T-helper 1 cell treated with Interleukin-12 subunit alpha and Interleukin-12 subunit beta and Interleukin-4 antibody, amounts not matched to agents 30 μg/mL and 1 μg/mL, for 36 hours (primary cell): ENCODE data around the gene A3GALT2.

ENCODE experiments used
- H3K27ac Mint-ChIP-seq: one replicate; pipeline ENCODE4 v1.8.0; 2021; ENCODE audit warnings: mild to moderate bottlenecking, mixed read lengths
- H3K27me3 Mint-ChIP-seq: one replicate; pipeline ENCODE4 v1.8.0; 2021; ENCODE audit warnings: low read depth, mixed read lengths
- H3K36me3 Mint-ChIP-seq: one replicate; pipeline ENCODE4 v1.8.0; 2021; ENCODE audit warnings: low read depth, mixed read lengths
- H3K4me1 Mint-ChIP-seq: one replicate; pipeline ENCODE4 v1.8.0; 2021; ENCODE audit warnings: low read depth, mixed read lengths
- H3K4me3 Mint-ChIP-seq: one replicate; pipeline ENCODE4 v1.8.0; 2021; ENCODE audit warnings: mild to moderate bottlenecking, moderate library complexity, mixed read lengths
- H3K9me3 Mint-ChIP-seq: one replicate; pipeline ENCODE4 v1.8.0; 2021; ENCODE audit warnings: mixed read lengths

A3GALT2 gene

DNA sequence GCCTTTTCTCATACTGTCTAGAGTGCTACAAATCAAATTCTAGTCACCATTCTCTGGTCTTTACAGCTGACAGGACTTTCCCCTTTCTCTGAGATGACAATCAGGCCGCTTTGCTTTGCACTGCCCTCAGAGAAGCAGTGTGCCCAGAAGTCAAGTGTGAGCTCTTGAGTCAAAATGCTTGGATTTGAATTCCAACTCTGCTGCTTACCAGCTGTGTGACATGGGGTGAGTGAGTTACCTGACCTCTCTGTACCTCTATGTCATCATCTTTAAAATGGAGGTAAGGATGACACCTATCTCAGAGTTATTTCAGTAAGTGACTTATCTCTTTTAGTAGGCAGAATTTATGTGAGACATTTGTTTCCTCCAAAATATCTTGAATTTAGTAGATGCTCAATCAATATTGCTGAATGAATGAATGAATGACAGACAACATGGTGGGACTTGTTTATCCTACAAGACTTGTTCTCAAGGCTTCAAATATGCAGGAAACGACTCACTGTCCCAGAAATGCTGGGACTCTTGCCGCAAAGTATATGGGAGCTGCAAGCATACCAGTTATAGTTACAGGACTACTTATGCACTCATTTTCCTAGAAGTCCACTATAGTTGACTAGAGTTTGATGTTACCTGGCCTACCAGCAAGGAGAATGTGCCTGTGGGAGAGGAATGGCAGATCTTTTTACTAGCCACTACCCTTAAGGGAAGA lies 38.1 kb upstream of the A3GALT2 start:
- H3K36me3 Mint-ChIP-seq = no peaks in the 10 kb centered on the region
- peaks cover 4% of the 10 kb centered on the region for H3K27me3 Mint-ChIP-seq
- H3K27ac Mint-ChIP-seq = no peak overlapping the region
- peaks cover 10% of the 10 kb centered on the region for H3K4me1 Mint-ChIP-seq
- no peaks in the 10 kb centered on the region for H3K9me3 Mint-ChIP-seq
- H3K4me3 Mint-ChIP-seq = no peak overlapping the region

GRCh38 chr1:33358114-33358794 lies 37.4 kb upstream of the A3GALT2 start:
- H3K36me3 Mint-ChIP-seq = no peaks in the 10 kb centered on the region

DNA sequence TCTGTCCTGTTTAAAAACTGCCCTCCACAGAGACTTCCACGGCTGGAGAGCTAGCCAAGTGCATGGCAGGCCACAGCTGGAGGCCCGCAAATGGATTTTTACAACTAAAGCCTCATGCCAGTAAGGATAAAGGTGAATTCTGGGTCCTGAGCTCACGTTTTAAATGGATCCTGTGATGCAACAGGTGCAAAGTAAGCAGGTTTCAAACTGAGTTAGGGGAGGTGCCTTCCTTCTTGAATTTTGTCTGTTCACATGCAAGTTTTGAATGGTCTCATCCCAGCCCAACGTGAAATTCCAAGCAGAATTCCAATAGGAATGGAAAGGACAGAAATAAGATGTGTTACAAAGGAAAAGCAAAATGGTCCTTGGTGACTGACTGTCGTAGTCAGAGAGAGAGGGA lies 36.2 kb upstream of the A3GALT2 start:
- Mint-ChIP-seq H3K9me3 (no peaks in the 10 kb centered on the region), H3K27me3 (peaks cover 4% of the 10 kb centered on the region), H3K36me3 (no peaks in the 10 kb centered on the region), H3K4me1 (peaks cover 8% of the 10 kb centered on the region), H3K4me3 (no peak overlapping the region), H3K27ac (no peak overlapping the region)

More at GRCh38 chr1:33358114-33358794, 37.4 kb upstream of the A3GALT2 start:
- peaks cover 10% of the 10 kb centered on the region for H3K4me1 Mint-ChIP-seq
- H3K27me3 Mint-ChIP-seq = peaks cover 4% of the 10 kb centered on the region
- no peaks in the 10 kb centered on the region for H3K9me3 Mint-ChIP-seq
- no peak overlapping the region for H3K27ac Mint-ChIP-seq
- no peak overlapping the region for H3K4me3 Mint-ChIP-seq

- Mint-ChIP-seq H3K4me3 (no peak overlapping the region), H3K4me1 (peaks cover 14% of the 10 kb centered on the region), H3K27me3 (peaks cover 10% of the 10 kb centered on the region), H3K36me3 (no peaks in the 10 kb centered on the region), H3K9me3 (no peaks in the 10 kb centered on the region), H3K27ac (no peak overlapping the region)
Measured at GRCh38 chr1:33354707-33355316, 33.9 kb upstream of the A3GALT2 start.

- Mint-ChIP-seq H3K9me3 (no peaks in the 10 kb centered on the region), H3K27me3 (peaks cover 8% of the 10 kb centered on the region), H3K4me1 (peaks cover 16% of the 10 kb centered on the region), H3K4me3 (no peak overlapping the region), H3K27ac (no peak overlapping the region), H3K36me3 (peaks cover under 1% of the 10 kb centered on the region)
Measured at GRCh38 chr1:33353531-33353930, 32.6 kb upstream of the A3GALT2 start.

DNA sequence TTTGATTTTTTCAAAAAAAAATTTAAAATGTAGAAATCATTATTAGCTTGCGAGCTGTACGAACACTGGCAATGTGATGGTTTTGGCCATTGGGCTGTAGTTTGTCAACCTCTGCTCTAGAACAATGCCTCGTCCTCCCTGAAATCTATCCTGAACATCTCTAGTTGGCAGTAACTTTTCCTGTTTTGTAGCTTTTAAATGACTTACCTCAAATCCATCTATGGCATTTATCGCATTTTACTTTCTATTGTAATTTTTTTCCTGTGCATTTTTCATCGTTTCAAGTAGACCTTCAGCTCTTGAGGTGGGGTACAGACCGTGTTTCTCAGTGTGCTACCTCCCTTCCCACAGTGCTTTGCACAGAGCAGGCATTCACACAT lies 30.4 kb upstream of the A3GALT2 start:
- Mint-ChIP-seq H3K9me3 (no peaks in the 10 kb centered on the region), H3K4me1 (peaks cover 34% of the 10 kb centered on the region), H3K27ac (no peak overlapping the region), H3K27me3 (peaks cover 8% of the 10 kb centered on the region), H3K4me3 (peak overlapping the region; percentile 49), H3K36me3 (peaks cover 9% of the 10 kb centered on the region)

GRCh38 chr1:33350611-33351280 lies 29.8 kb upstream of the A3GALT2 start:
- no peaks in the 10 kb centered on the region for H3K9me3 Mint-ChIP-seq
- H3K4me1 Mint-ChIP-seq = peaks cover 36% of the 10 kb centered on the region
- H3K27me3 Mint-ChIP-seq = peaks cover 8% of the 10 kb centered on the region
- H3K36me3 Mint-ChIP-seq = peaks cover 9% of the 10 kb centered on the region
- peak overlapping the region; percentile 89 for H3K4me3 Mint-ChIP-seq
- peak overlapping the region; percentile 86 for H3K27ac Mint-ChIP-seq

- Mint-ChIP-seq H3K9me3 (no peaks in the 10 kb centered on the region), H3K4me3 (peak overlapping the region; percentile 89), H3K4me1 (peaks cover 37% of the 10 kb centered on the region), H3K27me3 (peaks cover 8% of the 10 kb centered on the region), H3K27ac (peak overlapping the region; percentile 86), H3K36me3 (peaks cover 9% of the 10 kb centered on the region)
Measured at GRCh38 chr1:33349778-33350610, 29.1 kb upstream of the A3GALT2 start.

- Mint-ChIP-seq H3K4me3 (peak overlapping the region; percentile 88), H3K4me1 (peaks cover 38% of the 10 kb centered on the region)
Measured at GRCh38 chr1:33349081-33349759, 28.3 kb upstream of the A3GALT2 start.

GRCh38 chr1:33348676-33349080 lies 27.8 kb upstream of the A3GALT2 start:
- peaks cover 9% of the 10 kb centered on the region for H3K36me3 Mint-ChIP-seq
- peak overlapping the region; percentile 88 for H3K4me3 Mint-ChIP-seq
- no peaks in the 10 kb centered on the region for H3K9me3 Mint-ChIP-seq
- H3K27ac Mint-ChIP-seq = peak overlapping the region; percentile 84
- peaks cover 39% of the 10 kb centered on the region for H3K4me1 Mint-ChIP-seq
- H3K27me3 Mint-ChIP-seq = peaks cover 8% of the 10 kb centered on the region

More at GRCh38 chr1:33349081-33349759, 28.3 kb upstream of the A3GALT2 start:
- H3K36me3 Mint-ChIP-seq = peaks cover 9% of the 10 kb centered on the region
- peak overlapping the region; percentile 84 for H3K27ac Mint-ChIP-seq
- peaks cover 8% of the 10 kb centered on the region for H3K27me3 Mint-ChIP-seq
- H3K9me3 Mint-ChIP-seq = no peaks in the 10 kb centered on the region

DNA sequence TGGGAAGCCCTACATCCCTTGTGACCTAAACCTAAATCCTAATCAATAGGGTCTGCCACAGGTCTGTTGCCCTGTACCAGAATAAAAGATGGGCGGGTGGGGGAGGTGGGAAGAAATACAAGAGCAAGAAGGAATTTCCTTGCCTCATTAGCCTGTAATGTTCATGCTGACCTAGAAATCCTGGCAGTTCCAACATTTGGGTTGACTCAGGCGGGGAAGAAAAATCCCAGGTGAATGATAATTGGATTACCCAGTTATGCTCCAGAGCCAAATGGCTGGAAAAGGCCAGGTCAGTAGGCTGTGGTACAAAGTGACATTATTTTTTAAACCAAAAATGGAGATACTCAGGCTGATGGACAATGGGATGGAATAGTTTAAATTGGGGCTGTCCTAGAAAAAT lies 27.3 kb upstream of the A3GALT2 start:
- Mint-ChIP-seq H3K27ac (peak overlapping the region; percentile 84), H3K4me3 (peak overlapping the region; percentile 88), H3K4me1 (peaks cover 39% of the 10 kb centered on the region)

DNA sequence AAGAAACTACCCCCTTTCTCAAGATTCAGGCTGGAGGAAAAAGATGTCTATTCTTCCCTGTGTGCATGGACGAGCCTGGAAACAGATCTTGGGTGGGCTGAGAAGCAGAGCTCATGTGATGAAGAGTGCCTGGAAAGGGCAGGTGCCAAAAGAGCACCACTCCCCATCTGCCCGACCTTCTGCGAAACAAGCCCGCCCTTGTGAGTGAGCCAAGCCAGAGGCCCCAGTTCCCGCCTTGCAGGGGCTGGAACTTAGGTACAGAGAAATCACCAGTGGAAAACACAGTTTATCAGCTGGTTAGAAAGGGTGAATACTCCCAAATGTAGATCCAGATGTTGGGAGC lies 26.7 kb upstream of the A3GALT2 start:
- no peaks in the 10 kb centered on the region for H3K9me3 Mint-ChIP-seq
- H3K27ac Mint-ChIP-seq = no peak overlapping the region
- H3K4me1 Mint-ChIP-seq = peaks cover 40% of the 10 kb centered on the region
- peak overlapping the region; percentile 75 for H3K4me3 Mint-ChIP-seq
- peaks cover 12% of the 10 kb centered on the region for H3K36me3 Mint-ChIP-seq
- peaks cover 8% of the 10 kb centered on the region for H3K27me3 Mint-ChIP-seq

More for the DNA sequence above, 27.3 kb upstream of the A3GALT2 start:
- Mint-ChIP-seq H3K9me3 (no peaks in the 10 kb centered on the region), H3K36me3 (peaks cover 9% of the 10 kb centered on the region), H3K27me3 (peaks cover 8% of the 10 kb centered on the region)

DNA sequence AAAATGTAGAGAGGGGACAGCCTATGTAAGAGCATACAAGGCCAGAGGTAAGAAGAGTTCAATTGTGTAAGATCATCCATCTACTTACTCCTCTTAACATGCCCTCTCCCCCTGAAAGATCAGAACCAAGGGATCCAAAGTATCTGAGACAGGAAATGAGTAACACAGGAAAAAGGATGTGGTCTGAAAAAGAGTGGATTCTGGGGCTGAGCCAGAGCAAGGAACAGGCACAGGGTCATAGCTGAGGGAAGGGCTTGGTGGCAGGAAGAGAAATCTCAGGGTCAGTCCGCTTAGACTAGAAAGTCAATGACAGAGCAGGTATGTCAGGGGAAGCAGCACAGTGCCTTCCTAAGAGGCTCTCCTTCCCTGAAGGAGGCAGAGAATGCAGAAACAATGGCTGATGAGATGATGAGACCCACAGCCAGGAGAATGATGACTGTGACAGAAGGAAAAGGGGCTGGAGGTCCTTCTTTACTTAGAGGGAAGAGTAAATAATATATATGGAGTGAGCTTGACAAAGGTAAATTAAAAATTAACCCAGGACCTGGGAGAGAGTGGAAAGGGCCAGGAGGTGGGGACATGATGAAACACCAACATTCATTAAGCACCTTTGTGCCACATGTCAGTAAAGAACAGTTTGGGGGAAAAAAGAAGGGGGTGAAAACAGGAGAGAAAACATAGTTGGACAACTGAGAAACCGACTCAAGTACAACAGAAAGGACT lies 26.2 kb upstream of the A3GALT2 start:
- peaks cover 44% of the 10 kb centered on the region for H3K4me1 Mint-ChIP-seq
- peak overlapping the region; percentile 75 for H3K4me3 Mint-ChIP-seq
- peaks cover 14% of the 10 kb centered on the region for H3K36me3 Mint-ChIP-seq
- H3K27me3 Mint-ChIP-seq = peaks cover 8% of the 10 kb centered on the region
- H3K9me3 Mint-ChIP-seq = no peaks in the 10 kb centered on the region
- peak overlapping the region; percentile 69 for H3K27ac Mint-ChIP-seq
